Activated T-cell treated with anti-CD3 and anti-CD28 coated beads for 48 hours (primary cell): ENCODE results near the gene UBE2D2.
"Not testable (repeated sequence)": the region's sequence is repeated elsewhere in the genome, so short reads cannot be mapped to it uniquely, and the experiment has no call there.

Experiments
- DNase-seq: peaks from one replicate; pipeline ENCODE4 v3.0.0-alpha.2; 2020; ENCODE audit warnings: low read depth

The UBE2D2 gene

DNA sequence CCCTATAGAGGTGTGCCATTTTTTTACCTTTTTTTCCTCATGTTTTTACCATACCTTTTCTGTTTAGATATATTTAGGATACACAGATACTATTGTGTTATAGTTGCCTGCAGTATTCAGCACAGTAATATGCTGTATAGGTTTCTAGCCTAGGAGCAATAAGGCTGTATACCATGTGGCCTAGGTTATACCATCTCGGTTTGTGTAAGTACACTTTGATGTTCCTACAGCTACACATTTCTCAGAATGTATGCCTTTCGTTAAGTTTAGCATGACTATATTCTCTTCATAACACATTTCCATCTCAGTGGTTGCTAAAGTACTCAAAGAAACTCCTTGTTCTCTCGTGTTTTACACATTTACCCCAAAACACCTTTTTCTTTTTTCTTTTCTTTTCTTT, 23.0 kb downstream of the UBE2D2 start:
- no peak for DNase-seq

DNA sequence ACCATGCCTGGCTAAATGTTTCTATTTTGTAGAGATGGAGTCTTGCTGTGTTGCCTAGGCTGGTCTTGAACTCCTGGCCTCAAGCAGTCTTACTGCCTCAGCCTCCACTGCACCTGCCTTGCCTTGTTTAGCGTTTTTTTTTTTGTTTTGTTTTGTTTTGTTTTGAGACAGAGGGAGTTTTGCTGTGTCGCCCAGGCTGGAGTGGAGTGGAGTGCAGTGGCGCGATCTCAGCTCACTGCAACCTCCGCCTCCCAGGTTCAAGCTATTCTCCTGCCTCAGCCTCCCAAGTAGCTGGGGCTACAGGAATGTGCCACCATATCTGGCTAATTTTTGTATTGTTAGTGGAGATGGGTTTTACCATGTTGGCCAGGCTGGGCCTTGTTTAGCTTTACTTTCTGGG, 27.0 kb downstream of the UBE2D2 start:
- not testable (repeated sequence) for DNase-seq

DNA sequence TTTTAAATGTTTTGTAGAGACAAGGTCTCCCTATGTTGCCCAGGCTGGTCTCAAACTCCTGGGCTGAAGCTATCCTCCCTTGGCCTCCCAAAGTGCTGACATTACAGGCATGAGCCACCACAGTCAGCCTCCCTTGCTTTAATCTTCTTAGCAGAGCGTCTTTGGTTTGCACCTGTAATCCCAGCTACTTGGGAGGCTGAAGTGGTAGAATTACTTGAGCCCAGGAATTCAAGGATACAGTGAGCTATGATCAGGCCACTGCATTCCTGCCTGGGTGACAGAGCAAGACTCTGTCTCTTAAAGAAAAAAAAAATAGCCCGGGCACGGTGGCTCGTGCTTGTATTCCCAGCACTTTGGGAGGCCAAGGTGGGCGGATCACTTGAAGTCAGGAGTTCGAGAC, 27.8 kb downstream of the UBE2D2 start:
- no peak for DNase-seq

DNA sequence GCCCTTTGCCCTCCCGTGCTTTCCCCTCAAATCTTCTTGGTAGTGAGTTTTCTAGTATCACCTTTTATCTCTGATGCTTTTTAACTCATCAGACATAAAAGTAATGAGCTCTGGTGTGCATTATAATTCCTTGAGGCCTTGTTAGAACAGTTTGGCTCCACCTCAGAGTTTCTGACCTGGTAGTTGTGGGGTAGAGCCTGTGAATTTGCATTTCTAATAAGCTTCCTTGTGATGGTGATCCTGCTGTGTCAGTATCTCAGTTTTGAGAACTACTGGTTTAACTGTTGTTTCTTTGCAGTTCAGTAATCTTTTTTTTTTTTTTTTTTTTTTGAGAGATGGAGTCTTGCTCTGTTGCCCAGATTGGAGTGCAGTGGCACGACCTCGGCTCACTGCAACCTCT, 31.1 kb downstream of the UBE2D2 start:
- DNase-seq: no peak

DNA sequence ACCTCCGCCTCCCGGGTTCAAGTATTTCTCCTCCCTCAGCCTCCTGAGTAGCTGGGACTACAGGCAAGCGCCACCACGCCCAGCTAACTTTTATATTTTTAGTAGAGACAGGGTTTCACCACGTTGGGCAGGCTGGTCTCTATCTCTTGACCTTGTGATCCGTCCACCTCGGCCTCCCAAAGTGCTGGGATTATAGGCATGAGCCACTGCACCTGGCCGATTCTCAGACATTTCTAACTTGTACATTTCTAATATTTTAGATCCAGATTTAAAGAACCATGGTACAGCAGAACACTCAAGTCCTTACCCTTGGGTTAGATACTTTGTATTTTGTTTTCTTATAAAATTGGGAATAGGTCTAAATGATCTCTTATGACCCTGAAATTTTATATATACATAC, 31.9 kb downstream of the UBE2D2 start:
- not testable (repeated sequence) for DNase-seq

DNA sequence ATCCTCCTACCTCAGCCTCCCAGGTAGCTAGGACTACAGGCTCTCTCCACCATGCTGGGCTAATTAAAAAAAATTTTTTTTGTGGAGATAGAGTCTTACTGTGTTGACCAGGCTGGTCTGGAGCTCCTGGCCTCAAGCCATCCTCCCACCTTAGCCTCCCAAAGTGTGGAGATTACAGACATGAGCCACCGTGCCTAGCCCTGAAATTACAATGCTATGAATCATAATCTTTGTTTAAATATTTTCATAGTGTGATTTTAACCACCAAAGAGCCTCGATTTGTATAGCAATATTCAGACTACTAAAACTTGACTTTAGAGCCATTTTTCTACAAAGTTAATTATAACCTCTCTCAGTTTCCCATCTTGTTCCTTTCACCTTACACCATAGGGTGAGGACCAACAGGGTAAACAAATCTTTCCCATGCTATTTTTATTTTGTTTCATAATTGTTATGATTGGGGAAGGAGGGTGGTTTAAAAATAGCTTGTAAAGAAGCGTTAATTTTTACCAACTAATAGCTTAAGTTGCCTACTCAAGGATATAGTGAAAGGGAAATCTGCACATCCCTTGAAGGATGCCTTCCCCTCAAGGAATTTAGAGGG, 32.7 kb downstream of the UBE2D2 start:
- DNase-seq: no peak

DNA sequence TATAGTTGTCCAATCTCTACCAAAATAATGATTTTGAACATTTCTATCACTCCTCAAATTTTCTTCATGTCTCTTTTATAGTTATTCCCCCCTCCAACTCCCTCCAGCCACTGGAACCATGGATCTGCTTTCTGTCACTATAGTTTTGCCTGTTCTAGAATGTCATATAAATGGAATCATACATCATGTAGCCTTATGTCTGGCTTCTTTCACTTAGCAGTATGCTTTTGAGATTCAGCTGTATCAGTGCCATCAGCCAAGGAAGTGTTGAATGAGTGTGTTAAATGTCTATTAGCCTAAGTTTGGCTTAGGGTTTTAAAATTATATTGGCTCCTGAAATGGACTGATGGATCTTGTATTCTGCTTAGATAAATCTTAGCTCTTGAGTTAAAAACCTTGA, 36.0 kb downstream of the UBE2D2 start:
- no peak for DNase-seq

DNA sequence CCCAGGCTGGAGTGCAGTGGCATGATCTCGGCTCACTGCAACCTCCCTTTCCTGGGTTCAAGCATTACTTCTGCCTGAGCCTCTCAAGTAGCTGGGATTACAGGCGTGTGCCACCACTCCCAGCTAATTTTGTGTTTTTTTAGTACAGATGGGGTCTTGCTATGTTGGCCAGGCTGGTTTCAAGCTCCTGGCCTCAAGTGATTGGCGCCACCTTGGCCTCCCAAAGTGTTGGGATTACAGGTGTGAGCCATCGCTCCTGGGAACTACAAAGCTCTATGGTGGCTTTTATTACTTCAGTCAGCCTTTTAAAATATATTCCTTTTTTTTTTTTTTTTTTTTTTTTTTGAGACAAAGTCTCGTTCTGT, 37.4 kb downstream of the UBE2D2 start:
- DNase-seq: not testable (repeated sequence)

DNA sequence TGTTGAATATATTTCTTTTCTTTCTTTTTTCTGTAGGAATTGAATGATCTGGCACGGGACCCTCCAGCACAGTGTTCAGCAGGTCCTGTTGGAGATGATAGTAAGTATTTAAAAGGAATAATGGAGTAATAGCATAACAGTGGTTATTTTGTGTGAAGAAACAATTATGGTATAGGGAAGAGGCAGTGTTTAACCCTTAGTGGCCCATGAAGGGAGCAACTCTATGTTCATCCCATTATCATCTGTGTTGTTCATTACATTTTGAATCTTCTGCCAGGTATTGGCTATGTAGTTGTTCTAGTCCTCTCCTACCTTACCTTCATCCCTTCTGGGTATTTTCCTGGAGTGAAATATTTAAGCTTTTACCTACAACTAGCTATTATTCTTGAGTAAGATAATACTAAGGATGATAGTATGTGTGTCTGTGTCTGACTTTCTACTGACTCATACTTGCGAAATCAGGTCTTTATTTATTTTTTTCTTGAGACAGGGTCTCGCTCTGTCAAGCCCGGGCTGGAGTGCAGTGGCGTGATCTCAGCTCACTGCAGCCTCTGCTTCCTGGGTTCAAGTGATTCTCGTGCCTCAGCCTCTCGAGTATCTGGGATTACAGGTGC, 39.3 kb downstream of the UBE2D2 start:
- no peak for DNase-seq

DNA sequence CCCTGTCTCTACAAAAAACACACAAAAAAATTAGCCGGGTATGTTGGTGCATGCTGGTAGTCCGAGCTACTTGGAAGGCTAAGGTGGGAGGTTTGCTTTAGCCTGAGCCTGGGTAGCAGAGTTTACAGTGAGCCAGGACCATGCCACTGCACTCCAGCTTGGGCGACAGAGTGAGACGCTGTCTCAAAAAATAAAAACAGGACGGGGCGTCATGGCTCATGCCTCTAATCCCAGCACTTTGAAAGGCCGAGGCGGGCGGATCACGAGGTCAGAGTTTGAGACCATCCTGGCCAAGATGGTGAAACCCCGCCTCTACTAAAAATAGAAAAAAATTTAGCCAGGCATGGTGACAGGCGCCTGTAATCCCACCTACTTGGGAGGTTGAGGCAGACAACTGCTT, 40.3 kb downstream of the UBE2D2 start:
- DNase-seq: no peak

DNA sequence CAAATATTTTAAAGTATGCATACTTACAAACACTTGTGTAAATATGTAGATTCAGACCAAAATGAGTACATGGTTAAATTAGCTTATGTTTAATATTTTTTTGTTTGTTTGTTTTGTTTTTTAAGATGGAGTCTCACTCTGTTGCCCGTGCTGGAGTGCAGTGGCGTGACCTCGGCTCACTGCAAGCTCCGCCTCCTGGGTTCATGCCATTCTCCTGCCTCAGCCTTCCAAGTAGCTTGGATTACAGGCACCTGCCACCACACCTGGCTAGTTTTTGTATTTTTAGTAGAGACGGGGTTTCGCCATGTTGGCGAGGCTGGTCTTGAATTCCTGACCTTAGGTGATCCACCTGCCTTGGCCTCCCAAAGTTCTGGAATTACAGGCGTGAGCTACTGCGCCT, 40.8 kb downstream of the UBE2D2 start:
- not testable (repeated sequence) for DNase-seq

DNA sequence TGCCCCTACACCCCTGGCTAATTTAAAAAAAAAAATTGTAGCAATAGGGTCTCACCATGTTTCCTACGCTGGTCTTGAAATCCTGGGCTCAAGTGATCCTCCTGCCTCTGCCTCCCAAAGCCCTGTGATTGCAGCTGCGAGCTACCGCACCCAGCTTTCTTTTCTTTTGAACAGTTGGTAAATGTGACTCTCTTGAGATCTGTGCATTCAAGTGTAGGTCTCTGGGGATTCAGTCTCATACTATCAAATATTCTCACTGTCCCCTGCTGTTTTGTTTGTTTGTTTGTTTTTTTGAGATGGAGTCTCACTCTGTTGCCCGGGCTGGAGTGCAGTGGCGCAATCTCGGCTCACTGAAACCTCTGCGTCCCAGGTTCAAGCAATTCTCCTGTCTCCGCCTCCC, 44.7 kb downstream of the UBE2D2 start:
- no peak for DNase-seq

DNA sequence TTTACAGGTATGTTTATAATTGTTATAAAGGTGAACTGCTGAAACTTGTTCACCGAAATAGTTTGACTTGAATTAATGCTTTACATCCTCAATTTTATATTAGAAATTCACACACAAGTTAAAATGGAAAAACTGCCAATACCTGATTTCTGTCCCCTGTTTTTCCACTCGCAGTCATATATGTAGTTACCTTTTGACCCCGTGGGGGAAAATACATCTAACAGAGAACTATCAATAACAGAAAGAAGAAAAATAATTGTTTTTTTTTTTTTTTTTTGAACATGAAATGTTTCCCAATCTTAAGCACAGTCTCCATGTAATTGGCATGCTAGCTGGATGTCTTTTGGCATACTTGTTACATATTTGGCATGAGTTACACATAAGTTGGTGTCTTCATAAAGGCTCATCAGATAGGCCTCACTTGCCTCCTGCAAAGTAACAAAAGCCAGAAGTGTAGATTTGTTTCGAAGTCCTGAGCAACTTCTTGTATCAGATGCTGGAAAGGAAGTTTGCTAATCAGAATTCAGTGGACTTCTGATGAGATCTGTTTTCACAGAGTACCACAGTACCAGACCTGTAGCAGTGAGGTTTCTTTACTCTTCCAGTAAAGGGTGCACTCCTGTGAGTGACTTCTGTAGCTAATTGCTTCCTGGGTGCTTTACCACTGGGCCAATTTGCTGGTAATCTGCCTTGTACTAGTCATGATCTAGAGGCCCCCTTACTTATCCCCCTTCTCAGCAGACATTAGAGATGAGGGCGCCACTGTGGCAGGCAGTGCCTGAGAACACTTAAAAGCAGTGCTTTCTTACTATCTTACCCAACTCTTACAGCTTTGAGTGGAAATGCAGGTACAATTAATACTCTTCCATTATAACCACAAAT, 50.8 kb downstream of the UBE2D2 start:
- no peak for DNase-seq

DNA sequence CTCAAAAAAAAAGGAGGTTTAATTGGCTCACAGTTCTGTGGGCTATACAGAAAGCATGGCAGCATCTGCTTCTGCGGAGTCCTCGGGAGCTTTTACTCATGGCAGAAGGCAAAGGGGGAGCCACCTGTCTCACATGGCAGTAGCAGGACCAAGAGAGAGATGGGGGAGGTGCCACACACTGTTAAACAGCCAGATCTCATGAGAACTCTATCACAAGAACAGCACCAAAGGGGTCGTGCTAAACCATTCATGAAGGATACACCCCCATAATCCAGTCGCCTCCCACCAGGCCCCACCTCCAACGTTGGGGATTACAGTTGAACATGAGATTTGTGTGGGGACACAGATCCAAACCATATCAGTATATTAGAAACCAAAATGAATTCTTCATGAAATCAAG, 58.7 kb downstream of the UBE2D2 start:
- DNase-seq: no peak

DNA sequence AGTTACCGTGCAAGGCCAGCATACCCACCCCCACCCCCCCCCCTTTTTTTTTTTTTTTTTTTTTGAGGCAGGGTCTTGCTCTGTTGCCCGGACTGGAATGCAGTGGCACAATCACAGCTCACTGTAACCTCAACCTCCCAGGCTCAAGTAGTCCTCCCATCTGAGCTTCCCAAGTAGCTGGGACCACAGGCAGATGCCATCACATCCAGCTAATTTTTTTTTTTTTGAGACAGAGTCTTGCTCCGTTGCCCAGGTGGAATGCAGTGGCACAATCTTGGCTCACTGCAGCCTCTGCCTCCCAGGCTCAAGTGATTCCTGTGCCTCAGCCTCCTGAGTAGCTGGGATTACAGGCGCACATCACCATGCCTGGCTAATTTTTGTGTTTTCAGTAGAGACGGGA, 64.3 kb downstream of the UBE2D2 start:
- not testable (repeated sequence) for DNase-seq

DNA sequence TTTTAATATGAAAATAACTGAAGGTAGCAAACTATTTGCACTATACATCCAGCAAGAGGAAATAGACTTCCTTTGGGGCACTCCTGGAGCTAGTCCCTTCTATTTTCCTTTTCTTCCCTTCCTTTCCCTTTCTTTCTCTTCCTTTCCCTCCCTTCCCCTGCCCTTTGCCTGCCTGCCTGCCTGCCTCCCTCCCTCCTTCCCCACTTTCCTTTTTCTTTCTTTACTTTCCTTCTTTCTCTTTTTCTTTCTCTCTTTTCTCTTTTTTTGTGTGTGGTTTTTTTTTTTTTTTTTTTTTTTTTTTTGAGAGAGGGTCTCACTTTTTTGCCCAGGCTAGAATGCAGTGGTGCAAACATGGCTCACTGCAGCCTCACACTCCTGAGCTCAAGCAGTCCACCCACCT, 69.7 kb downstream of the UBE2D2 start:
- no peak for DNase-seq

DNA sequence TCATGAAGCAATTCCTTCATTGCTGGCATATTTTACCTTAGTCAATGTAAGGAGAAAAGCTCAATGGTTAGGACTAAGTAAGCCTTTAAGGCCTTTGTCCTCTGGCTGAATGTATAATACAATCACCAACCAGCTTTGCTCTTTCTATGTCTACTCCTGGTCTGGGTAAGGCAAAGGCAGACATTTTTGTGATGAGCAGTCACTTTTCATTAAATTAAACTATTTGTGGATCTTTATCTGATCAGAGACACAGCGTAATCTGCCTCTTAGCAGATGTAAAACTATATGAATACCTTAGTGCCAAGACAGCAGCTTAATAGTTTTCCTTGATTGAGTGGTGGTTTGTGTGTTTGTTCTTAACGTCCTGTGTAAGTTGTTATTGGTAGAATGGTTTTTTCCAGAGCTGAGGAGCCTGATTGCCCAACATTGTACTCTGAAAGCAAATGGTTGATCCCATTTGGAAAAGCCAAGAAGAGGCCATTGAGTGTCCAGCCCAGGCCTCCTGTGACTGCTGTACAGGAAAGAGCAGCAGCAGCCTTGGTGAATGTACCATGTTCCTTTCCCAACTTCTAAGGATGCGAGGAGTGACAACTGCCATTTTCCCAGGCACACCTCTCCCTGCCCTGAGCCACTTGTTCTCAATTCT, 70.5 kb downstream of the UBE2D2 start:
- DNase-seq: no peak

DNA sequence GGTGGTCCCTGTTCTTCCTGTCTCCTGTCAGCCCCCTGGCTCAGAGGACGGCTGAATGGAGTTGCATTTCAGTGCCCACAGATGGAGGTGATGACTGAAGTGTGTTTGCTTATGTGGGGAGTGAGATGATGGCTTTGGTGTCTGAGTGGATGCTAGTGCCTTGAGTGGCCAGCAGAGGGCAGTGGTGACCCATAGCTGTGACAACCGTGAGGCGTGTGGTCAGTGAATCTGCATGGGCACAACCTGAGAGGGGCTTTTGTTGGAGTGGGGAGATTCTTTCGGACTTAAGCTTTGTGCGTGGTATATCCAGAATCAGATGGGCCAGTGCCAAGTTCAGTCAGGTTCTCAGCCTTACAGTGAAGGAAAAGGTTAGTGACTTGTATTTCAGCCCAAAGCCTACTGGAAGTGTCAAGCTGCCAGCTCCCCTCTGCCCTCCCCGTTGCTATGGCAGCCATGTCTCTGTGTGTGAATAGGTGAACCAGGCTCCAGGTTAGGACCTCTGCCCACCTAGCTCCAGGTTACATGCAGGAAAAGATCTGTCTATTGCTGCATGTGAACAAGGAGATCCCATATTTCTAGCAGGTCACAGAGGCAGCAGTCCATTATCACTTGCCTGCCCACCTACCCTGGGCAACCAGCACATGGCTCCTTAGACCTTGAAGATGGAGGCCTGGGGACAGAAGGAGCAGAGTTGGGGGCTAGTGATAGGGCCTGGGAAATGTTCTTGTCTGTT, 72.3 kb downstream of the UBE2D2 start:
- DNase-seq: peak; percentile 53

DNA sequence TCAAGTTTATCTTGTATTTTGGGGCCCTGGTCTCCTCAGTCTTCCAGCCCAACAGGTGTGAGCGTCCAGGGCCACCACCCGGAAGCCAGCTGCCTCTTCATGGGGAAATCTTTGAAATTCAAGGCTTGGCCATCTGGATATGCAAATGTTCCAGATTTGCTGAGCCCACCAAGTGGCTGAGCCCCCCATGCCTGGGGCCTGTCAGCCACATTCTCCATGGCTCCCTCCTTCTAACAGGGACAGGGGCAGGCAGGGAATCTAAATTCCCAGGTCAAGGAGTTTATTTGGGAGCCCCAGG, 72.8 kb downstream of the UBE2D2 start:
- DNase-seq: no peak

DNA sequence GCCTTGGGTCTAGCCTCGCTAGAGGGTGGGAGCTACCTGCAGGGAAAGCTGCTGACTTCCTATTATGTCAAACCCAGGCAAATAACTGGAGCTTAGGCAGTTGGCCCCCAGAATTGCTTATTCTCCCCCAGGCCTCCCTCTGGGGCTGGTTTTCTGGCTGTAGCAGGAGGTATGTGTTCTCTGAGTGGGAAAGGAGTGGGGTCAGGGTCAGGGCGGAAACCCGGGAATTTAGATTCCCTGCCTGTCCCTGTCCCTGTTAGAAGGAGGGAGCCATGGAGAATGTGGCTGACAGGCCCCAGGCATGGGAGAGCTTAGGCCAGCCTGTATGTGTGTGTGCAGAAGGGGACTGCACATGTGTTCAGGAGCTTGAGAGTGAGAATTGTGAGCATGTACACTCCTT, 73.4 kb downstream of the UBE2D2 start:
- DNase-seq: no peak

DNA sequence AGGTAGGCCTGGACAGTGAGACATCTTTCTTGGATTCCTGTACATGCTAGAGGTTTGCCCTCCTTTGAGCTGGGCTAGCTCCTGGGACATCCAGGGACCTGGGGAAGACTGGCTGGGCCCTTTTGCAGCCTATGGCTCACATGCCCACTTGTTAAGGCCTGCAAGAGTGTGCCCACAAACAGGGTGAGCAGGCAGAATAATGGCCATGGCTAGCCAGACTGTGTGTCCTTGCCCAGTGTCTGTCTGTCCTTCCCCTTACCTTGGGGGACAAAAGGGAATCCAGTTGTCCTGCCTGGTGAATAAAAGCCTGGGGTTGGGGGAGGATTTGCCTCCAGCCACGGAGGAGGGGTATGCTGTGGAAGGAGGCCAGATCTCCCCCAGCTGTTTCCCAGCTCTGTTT, 74.1 kb downstream of the UBE2D2 start:
- no peak for DNase-seq

DNA sequence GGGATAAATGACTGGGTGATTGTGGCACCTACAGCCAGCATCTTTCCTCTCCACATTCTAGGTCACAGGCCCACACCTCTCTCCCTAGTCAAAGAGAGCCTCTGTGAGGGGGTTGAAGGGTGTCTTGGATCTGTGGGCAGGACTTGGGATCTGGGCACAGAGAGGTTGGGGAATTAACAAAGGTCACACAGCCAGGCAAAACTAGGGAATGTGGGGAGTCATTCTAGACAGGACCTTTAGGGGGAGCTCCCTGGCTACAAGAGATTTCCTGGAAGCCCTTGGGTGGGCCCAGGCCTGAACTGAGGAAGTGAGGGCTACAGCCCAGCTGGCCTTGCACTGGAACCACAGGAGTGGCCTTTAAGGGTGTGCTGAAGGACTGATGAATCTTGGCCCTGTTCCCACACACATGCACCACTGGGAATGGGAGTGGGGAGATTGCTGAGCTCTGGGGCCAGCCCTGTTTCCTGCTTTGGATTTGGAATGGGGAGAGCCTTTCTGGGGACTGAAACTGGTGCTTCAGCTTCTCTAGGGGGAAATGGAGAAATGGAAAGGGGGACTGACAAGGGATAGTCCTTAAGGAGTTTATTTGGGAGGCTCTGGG, 74.6 kb downstream of the UBE2D2 start:
- no peak for DNase-seq
